HepG2 (cell line): ENCODE measurements around the gene CFAP119. TPM values are rescaled to one million over a fixed set of nuclear protein-coding genes. Genes with fewer than 3 reads are reported as not detected.

Experiments
- BCL6 ChIP-seq: IDR thresholded peaks from 2 replicates; pipeline ENCODE4 v1.6.1; 2016; ENCODE audit warnings: missing genetic modification reagents, missing compliant biosample characterization
- CEBPB ChIP-seq: IDR thresholded peaks from 2 replicates; pipeline ENCODE4 v1.6.1; 2011; ENCODE audit warnings: low read depth, low read length, improper control_type of control experiment, borderline replicate concordance
- CEBPG ChIP-seq: IDR thresholded peaks from 2 replicates; pipeline ENCODE4 v1.6.1; 2016
- ETV5 ChIP-seq: IDR thresholded peaks from 2 replicates; pipeline ENCODE4 v1.6.1; 2018; ENCODE audit warnings: missing biosample characterization, missing genetic modification reagents, inconsistent platforms, borderline replicate concordance
- FOSL2 ChIP-seq: sonication (generic); formaldehyde crosslinking; IDR thresholded peaks from 2 replicates; pipeline ENCODE4 v1.4.0; 2020; ENCODE audit warnings: missing genetic modification reagents
- HMG20B ChIP-seq: conservative IDR thresholded peaks from 2 replicates; pipeline ENCODE4 v1.6.1; 2016; ENCODE audit warnings: missing genetic modification reagents, missing compliant biosample characterization
- HOXA3 ChIP-seq: sonication (generic); formaldehyde crosslinking; IDR thresholded peaks from 2 replicates; pipeline ENCODE4 v1.5.0; 2020; ENCODE audit warnings: missing genetic modification reagents
- IKZF4 ChIP-seq: sonication (generic); formaldehyde crosslinking; IDR thresholded peaks from 2 replicates; pipeline ENCODE4 v1.5.1; 2020; ENCODE audit warnings: borderline replicate concordance, mild to moderate bottlenecking, low read depth, missing genetic modification reagents; ENCODE audit errors: not compliant biosample characterization
- MTA1 ChIP-seq: sonication (generic); formaldehyde crosslinking; IDR thresholded peaks from 2 replicates; pipeline ENCODE4 v1.4.0; 2020; ENCODE audit warnings: missing genetic modification reagents, mild to moderate bottlenecking, borderline replicate concordance
- NCOA2 ChIP-seq: sonication (generic); formaldehyde crosslinking; IDR thresholded peaks from 2 replicates; pipeline ENCODE4 v1.8.0; 2022; ENCODE audit warnings: inconsistent platforms
- SKIL ChIP-seq: sonication (generic); formaldehyde crosslinking; IDR thresholded peaks from 2 replicates; pipeline ENCODE4 v1.8.0; 2022; ENCODE audit warnings: missing genetic modification reagents, mild to moderate bottlenecking, moderate library complexity, borderline replicate concordance
- TEAD3 ChIP-seq: optimal IDR thresholded peaks from 2 replicates; pipeline ENCODE3; 2016; ENCODE audit warnings: borderline replicate concordance
- TFE3 ChIP-seq: IDR thresholded peaks from 2 replicates; pipeline ENCODE4 v1.6.1; 2016
- THRA ChIP-seq: sonication (generic); formaldehyde crosslinking; IDR thresholded peaks from 2 replicates; pipeline ENCODE4 v1.4.0; 2020; ENCODE audit warnings: missing genetic modification reagents, borderline replicate concordance
- ZMYM2 ChIP-seq: sonication (generic); formaldehyde crosslinking; IDR thresholded peaks from 2 replicates; pipeline ENCODE4 v1.8.0; 2022; ENCODE audit warnings: mild to moderate bottlenecking, missing genetic modification reagents
- ZMYM3 ChIP-seq: sonication (generic); formaldehyde crosslinking; IDR thresholded peaks from 2 replicates; pipeline ENCODE4 v1.5.1; 2020; ENCODE audit warnings: mild to moderate bottlenecking, missing genetic modification reagents
- ZNF121 ChIP-seq: sonication (generic); formaldehyde crosslinking; IDR thresholded peaks from 2 replicates; pipeline ENCODE4 v1.5.0; 2020; ENCODE audit warnings: mild to moderate bottlenecking, missing genetic modification reagents
- ZNF331 ChIP-seq: sonication (generic); formaldehyde crosslinking; IDR thresholded peaks from 2 replicates; pipeline ENCODE4 v1.4.0; 2020; ENCODE audit warnings: missing genetic modification reagents
- ZNF747 ChIP-seq: sonication (generic); formaldehyde crosslinking; IDR thresholded peaks from 2 replicates; pipeline ENCODE4 v1.8.1; 2023; ENCODE audit warnings: missing genetic modification reagents, mild to moderate bottlenecking, borderline replicate concordance
- polyA plus RNA-seq, 8 experiments: library from polyadenylated mRNA; depleted of rRNA in 3 of 8; stranded (reverse) in 7 of 8; unstranded in 1 of 8; fragments of >200 nt; fragmentation: Illumina TruSeq in 4 of 8; extraction: Trizol in 4 of 8; gene quantifications; 2 replicates each; pipeline versions ENCODE4 v1.2.1 to v1.2.3, GENCODE V29; 2011 to 2016; ENCODE audit warnings: low read depth in 4 of 8, missing spikeins in 1 of 8, mixed read lengths in 1 of 8; ENCODE audit not compliant: insufficient read depth in 1 of 8
- total RNA-seq, 5 experiments: library from RNA; depleted of rRNA; stranded (reverse); fragments of >200 nt; fragmentation: Illumina TruSeq; extraction: Trizol; gene quantifications; 2 replicates each; pipeline ENCODE4 v1.2.3, GENCODE V29; 2016; ENCODE audit warnings: low read depth in 1 of 5
- TF ChIP-seq, protein P1 (sequence below): sonication (generic); formaldehyde crosslinking; IDR thresholded peaks from 2 replicates; pipeline ENCODE4 v1.5.0; 2020; ENCODE audit warnings: mild to moderate bottlenecking, missing genetic modification reagents
- TF ChIP-seq, protein P2 (sequence below): sonication (generic); formaldehyde crosslinking; IDR thresholded peaks from 2 replicates; pipeline ENCODE4 v1.5.0; 2020; ENCODE audit warnings: mild to moderate bottlenecking, missing genetic modification reagents, moderate library complexity

Gene CFAP119
- total and polyA plus RNA-seq, 2 of the 13 experiments (the other 11 are each of a cell fraction or from before 2014, with no cell fraction given): 6.4 TPM

GRCh38 chr16:30809675-30810074, 47.8 kb upstream of the CFAP119 start (continued):
- peak; percentile 43 for TF ChIP-seq TFE3 (CRISPR knock-in tag)
- TF ChIP-seq CEBPB: peak; percentile 6; the same call in 1 of the 2 replicates
- peak; percentile 46; the same call in 1 of the 2 replicates for TF ChIP-seq SKIL (CRISPR knock-in tag)
- TF ChIP-seq IKZF4: peak; percentile 34
- peak; percentile 92 for TF ChIP-seq ZNF121 (CRISPR knock-in tag)
- TF ChIP-seq THRA (CRISPR knock-in tag): peak; percentile 57; the same call in 1 of the 2 replicates
- TF ChIP-seq, protein P1, sequence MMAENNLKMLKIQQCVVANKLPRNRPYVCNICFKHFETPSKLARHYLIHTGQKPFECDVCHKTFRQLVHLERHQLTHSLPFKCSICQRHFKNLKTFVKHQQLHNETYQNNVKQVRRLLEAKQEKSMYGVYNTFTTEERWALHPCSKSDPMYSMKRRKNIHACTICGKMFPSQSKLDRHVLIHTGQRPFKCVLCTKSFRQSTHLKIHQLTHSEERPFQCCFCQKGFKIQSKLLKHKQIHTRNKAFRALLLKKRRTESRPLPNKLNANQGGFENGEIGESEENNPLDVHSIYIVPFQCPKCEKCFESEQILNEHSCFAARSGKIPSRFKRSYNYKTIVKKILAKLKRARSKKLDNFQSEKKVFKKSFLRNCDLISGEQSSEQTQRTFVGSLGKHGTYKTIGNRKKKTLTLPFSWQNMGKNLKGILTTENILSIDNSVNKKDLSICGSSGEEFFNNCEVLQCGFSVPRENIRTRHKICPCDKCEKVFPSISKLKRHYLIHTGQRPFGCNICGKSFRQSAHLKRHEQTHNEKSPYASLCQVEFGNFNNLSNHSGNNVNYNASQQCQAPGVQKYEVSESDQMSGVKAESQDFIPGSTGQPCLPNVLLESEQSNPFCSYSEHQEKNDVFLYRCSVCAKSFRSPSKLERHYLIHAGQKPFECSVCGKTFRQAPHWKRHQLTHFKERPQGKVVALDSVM: peak; percentile 16; the same call in 1 of the 2 replicates
- TF ChIP-seq ZNF747: 0 out of 2 replicates have a peak, but pooled peaks have one; percentile 9
- 0 out of 2 replicates have a peak, but pooled peaks have one; percentile 28 for TF ChIP-seq ETV5 (CRISPR knock-in tag)
- peak; percentile 91 for TF ChIP-seq TEAD3 (CRISPR knock-in tag)
- TF ChIP-seq, protein P2, sequence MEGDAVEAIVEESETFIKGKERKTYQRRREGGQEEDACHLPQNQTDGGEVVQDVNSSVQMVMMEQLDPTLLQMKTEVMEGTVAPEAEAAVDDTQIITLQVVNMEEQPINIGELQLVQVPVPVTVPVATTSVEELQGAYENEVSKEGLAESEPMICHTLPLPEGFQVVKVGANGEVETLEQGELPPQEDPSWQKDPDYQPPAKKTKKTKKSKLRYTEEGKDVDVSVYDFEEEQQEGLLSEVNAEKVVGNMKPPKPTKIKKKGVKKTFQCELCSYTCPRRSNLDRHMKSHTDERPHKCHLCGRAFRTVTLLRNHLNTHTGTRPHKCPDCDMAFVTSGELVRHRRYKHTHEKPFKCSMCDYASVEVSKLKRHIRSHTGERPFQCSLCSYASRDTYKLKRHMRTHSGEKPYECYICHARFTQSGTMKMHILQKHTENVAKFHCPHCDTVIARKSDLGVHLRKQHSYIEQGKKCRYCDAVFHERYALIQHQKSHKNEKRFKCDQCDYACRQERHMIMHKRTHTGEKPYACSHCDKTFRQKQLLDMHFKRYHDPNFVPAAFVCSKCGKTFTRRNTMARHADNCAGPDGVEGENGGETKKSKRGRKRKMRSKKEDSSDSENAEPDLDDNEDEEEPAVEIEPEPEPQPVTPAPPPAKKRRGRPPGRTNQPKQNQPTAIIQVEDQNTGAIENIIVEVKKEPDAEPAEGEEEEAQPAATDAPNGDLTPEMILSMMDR (CRISPR knock-in tag): 0 out of 2 replicates have a peak, but pooled peaks have one; percentile 5
- TF ChIP-seq ZMYM2 (CRISPR knock-in tag): peak; percentile 72; the same call in 1 of the 2 replicates
- peak; percentile 64; the same call in 1 of the 2 replicates for TF ChIP-seq BCL6 (CRISPR knock-in tag)
- 0 out of 2 replicates have a peak, but pooled peaks have one; percentile 42 for TF ChIP-seq HMG20B (CRISPR knock-in tag)
- peak; percentile 41; the same call in 1 of the 2 replicates for TF ChIP-seq HOXA3 (CRISPR knock-in tag)
- TF ChIP-seq FOSL2 (CRISPR knock-in tag): peak; percentile 36; the same call in 1 of the 2 replicates
- TF ChIP-seq ZMYM3 (CRISPR knock-in tag): peak; percentile 85
- peak; percentile 31; the same call in 1 of the 2 replicates for TF ChIP-seq NCOA2
- peak; percentile 32; the same call in 1 of the 2 replicates for TF ChIP-seq MTA1 (CRISPR knock-in tag)
- peak; percentile 80 for TF ChIP-seq CEBPG
- TF ChIP-seq ZNF331 (CRISPR knock-in tag): 0 out of 2 replicates have a peak, but pooled peaks have one; percentile 26
